Astrocyte (in vitro differentiated cells and primary cell): ENCODE measurements around the gene SIRPG.

Experiments used
- CTCF ChIP-seq: IDR thresholded peaks from 2 replicates; pipeline ENCODE4 v1.5.1; 2011; ENCODE audit warnings: low read depth, mild to moderate bottlenecking, inconsistent platforms, low read length, moderate library complexity; ENCODE audit not compliant: insufficient read depth
- EZH2 ChIP-seq: IDR thresholded peaks from 2 replicates; pipeline ENCODE4 v1.6.1; 2012; ENCODE audit warnings: mild to moderate bottlenecking, low read length, inconsistent platforms; ENCODE audit not compliant: insufficient read depth

DNA sequence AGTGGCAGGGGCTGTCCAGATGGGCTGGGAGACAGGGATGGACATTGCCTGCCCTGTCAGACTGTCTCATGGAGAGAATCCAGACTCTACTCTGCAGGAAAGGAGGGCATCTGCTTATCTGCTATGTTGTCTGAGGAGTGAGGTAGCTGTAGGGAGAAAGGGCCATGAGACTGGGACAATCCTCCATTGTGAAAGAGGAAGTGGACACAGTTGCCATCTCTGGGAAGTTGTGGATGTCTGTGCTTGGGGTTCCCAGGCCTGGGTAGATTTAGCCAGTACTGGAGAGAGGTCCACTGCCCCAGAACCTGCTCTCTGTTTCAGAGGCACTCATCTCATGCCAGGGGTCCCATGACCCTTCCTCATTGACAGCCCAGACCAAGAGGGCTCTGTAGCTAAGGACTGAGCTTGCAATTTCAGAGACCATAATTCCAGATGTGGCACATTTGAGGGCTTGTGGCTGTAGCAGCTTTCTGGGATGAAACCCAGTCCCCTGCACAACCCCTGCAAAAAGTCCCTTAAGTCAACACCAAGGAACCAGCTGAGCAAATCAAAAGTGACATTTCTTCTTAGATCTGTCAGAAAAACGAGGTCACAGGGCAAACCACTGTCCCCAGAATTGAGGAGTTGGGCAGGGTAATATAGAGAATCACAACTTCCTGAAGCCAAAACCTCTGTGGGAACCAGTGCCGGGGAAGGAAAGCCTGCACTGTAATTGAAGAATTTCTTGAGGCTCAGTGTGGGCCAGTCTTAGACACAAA is 4.1 kb upstream of the SIRPG start:
- TF ChIP-seq EZH2 (no peak), CTCF (no peak)
